OCI-M1 (cell line): ENCODE results near the gene PELI1.

Source experiments
- DNase-seq: peaks from one replicate; lab custom pipeline; 2025; lab: John Stamatoyannopoulos, UW

PELI1 gene, protein sequence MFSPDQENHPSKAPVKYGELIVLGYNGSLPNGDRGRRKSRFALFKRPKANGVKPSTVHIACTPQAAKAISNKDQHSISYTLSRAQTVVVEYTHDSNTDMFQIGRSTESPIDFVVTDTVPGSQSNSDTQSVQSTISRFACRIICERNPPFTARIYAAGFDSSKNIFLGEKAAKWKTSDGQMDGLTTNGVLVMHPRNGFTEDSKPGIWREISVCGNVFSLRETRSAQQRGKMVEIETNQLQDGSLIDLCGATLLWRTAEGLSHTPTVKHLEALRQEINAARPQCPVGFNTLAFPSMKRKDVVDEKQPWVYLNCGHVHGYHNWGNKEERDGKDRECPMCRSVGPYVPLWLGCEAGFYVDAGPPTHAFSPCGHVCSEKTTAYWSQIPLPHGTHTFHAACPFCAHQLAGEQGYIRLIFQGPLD

DNA sequence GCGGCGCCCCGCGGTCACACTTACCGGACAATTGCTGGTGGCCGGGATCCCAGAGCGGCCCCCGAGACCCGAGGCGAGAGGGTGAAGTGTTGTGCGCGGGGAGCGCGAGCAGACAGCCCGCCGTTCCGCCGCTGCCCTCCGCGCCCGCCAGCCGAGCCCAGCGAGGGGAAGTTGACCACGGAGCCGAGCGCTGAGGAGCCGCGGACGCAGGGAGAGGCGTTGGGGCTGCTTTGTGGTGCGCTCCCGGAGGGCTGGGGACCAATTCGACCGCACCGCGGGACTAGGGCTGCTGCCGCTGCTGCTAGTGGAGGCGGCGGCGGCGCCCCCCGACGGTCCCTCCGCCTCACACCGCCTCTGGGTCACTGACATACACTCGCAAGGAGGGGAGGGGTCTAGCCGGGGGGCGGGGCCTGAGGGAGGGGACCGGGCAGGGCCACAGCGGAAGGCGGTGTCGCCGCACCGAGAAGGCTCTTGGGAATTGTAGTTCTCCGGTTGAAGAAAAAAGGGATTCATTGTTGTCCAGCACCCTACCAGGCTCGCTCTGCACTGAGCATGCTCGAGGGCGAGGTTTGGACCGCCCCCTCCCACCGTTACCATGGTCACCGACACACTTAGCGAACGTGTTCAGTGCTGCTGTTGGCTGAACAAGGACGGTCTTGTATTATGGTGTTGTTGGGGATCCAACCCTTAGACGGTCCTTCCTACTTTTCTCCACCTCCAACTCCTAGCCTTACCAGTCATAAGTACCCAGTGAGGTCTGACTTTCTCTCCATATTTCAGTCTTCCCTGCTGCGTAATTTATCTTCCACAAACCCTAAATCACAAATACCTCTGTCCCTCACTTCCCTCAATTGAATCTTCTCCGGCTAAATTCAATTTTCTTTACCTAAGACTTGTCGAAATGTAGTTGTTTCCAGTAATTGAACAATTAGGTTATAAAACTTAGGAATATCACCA lies at the start of gene PELI1:
PELI1 (minus strand) TSS at position 364 of the 957 bp plus-strand sequence. CDS start 36,110 bp downstream, outside the sequence.
- peak; percentile 91 for DNase-seq

DNA sequence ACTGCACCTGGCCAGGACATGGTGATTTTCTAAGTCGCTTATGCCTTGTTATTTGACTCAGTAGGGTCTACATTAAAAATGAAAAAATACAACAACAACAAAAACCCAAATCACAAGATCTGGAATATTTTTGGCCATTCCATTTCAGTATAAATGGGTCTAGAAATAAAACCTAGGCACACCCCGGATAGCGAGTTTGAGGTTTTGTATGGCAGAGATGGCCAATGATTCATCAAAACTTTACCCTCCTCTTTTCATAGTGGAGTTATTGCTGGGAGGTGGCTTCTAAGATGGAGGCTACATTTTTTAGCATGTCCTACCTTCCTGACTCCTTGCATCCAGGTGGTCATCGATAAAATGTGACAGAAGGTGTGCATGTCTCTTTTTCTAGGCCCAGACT lies 49.3 kb upstream of the PELI1 start:
- no peak for DNase-seq

DNA sequence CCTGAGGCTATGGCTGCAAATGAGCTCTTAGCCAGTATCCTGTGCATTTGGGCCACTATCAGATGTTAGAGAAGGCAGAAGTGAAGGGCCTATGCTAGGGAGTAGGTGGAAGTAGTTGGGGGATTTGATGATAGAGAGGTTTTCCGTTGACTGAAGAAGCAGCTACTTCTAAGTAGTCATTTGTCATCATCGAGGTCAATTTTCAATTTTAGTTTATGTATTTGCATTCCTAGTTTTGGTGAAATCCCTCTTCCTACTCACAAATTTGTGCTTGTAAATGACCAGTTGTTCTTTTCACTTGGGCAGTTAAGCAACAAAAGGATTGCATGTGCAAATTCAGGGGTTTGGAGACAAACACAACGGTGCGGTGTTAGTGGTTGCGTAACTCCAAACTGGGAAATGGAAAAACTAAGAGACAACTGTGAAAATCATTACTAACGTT lies 48.5 kb upstream of the PELI1 start:
- DNase-seq, result no peak

DNA sequence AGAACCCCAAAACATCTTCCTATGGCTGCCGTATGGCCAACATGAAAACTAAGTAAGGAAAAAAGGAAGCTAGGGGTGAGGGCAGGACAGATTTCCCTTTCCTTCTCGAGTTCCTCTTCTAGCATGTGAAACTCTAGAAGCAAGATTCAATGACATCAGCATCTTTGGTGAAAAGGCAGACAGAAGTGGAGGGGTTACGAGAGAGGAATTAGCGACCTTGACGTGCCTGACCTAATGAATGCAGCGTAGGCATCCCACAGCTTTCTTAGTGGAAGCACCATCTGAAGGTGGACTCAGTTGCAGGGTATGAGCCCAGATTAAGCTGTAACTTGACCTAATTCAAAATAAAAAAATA lies 47.9 kb upstream of the PELI1 start:
- peak; percentile 43 for DNase-seq

DNA sequence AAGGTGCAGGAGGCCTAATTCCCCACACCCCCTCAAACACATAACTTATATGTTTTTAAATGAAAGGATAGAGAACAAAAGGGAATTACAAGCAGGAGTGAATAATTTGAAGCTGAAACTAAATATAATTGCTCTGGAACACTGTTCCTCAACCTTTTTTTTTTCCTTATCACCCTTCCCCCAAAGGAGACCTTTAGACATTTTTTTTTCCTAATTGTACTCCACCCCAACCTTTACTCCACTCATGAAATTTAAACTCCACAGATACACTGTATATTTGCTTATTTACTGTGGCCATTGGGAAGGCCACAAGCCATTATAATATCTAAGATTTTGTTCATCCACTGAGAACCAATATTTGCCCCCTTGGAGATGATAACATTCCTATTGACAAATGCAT lies 45.4 kb upstream of the PELI1 start:
- DNase-seq, result no peak

DNA sequence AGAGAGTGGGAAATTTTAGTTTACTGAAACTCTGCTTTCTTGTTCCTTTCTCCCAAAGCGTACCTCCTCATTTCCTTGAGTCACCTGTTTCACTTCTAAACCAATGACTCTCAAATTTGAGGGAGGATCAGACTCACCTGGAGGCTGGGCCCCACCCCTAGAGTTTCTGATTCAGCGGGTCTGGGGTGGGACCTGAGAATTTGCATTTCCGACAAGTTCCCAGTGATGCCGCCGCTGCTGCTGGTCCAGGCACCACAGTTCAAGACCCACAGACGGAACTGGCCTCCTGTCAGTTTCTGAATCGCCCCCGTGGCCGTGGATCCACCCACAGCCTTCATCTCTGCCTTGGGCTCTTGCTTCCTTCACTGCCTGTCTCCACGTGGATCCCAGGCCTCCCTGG lies 44.9 kb upstream of the PELI1 start:
- no peak for DNase-seq

DNA sequence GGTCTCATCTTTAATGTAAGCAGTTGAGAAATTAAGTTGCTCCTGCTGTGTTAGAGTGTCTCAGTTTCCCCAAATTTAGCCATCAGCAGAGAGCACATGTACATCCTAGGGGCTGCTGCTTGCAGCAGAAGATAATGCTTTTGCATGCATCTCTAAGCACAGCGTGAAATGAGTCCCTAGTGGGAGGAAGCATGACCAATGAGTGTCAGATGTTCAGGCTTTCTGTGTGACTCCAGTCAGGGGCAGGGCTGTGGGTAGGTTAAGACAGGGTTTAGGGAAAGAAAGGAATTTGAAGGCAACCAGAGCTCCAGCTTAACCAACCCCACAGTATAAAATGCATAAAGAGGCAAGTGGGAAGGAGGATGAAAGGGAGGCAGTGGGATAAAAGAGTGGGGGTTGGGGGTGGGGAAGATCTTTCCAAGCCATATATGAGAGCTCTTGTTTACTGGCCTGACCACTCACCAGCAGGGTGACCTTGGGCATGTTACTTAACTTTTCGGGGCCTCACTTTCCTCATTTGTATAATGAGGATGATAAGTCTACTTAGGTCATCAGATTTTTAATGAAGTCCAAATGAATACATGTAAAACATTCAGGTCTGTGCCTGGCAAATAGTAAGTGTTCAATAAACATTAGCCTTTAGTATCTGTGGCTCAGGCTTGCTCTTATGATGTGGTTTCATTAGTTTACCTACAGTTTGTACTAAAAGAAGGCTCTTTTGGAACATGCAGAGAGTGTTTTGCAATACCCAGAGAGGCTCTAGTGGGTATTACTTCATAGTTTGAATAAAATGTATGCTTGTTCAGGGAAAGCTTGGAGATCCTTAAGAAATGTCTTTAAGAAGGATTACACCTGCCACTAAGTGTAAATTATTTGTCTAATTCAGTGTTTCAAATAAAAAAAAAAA lies 42.7 kb upstream of the PELI1 start:
- no peak for DNase-seq

DNA sequence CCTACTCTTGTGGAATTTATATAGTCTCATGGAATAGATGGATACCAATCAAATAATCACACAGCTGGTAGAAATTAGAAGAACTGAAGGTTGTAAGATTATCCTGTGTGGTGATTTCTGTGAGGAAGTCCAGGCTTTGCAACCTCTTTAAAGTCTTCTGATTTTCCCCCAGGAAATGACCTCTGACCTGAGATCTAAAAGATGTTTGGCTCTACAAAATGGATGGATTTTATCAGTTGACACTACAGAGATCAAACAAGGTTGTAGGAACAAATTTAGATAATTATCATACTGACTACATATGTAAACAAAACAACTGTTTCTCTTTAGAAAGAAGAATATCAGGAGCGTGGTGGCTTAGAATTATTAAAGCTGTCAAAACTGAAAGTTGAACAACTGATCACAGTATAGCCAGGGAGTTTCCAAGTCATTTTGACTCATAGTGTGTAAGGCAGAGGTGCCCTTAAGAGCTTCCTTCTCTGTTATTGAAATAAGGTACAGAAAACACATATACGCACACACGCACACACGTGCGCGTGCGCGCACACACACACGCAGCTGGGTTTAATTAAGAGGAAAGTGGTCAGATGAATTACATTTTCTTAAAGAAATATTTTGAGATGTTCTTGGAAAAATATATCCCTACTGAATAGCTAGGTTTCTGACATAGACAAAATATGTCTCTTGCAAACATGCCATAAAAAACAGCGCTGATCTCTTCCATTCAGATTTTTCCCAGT lies 35.5 kb upstream of the PELI1 start:
- DNase-seq, result no peak

DNA sequence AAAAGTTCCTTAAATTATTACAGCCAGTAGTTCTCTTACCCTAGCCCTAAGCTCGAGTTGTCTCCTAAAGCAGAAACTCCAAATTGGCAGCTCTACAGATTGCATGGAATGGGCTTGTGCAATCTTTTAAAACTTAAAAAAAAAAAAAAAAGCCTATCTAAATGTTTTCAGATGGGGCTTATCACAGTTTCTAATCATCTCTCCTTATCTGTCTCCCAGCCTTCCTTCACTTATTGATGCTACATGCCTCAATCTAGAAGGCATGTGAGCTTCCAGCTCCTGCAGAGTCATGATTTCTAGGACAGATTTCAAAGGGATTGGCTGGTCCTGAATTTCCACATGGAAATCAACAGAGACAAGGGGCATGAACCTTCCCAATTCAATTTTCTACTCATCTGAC lies 33.1 kb upstream of the PELI1 start:
- no peak for DNase-seq

DNA sequence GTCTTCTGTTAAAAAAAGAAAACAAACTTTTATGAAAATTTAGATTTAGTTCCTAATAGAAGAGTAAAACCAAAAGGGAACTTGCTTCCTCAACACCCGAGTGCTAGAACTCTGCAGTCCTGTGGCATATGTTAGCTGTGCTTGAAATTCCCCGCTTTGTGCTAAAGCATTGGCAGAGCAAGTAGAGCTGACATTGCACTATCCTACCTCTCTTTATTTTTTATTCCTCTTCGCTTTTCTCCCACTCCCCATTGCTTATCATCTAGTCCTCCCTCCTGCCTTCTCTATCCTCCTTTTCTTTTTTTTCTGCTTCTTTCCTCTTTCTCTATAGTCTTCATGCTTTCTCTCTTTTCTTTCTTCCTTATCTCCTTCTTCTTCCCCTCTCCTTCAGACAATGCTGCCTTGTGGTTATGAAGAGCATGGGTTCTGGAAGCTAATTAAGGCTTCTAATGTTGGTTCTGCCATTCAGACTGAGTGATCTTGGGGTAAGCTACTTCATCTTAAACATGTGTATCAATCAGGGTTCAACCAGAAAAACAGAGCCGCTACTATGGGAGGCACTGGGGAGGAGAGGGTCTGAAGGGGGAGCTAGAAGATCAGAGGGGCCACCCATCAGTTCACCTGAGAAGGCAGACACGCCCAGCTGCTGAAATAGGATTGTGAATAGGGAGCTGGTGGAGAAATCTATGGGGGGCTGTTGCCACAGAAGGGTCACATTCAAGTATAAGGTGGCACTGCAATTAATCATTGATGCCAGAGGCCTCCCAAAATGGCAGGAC lies 31.4 kb upstream of the PELI1 start:
- DNase-seq, result no peak

DNA sequence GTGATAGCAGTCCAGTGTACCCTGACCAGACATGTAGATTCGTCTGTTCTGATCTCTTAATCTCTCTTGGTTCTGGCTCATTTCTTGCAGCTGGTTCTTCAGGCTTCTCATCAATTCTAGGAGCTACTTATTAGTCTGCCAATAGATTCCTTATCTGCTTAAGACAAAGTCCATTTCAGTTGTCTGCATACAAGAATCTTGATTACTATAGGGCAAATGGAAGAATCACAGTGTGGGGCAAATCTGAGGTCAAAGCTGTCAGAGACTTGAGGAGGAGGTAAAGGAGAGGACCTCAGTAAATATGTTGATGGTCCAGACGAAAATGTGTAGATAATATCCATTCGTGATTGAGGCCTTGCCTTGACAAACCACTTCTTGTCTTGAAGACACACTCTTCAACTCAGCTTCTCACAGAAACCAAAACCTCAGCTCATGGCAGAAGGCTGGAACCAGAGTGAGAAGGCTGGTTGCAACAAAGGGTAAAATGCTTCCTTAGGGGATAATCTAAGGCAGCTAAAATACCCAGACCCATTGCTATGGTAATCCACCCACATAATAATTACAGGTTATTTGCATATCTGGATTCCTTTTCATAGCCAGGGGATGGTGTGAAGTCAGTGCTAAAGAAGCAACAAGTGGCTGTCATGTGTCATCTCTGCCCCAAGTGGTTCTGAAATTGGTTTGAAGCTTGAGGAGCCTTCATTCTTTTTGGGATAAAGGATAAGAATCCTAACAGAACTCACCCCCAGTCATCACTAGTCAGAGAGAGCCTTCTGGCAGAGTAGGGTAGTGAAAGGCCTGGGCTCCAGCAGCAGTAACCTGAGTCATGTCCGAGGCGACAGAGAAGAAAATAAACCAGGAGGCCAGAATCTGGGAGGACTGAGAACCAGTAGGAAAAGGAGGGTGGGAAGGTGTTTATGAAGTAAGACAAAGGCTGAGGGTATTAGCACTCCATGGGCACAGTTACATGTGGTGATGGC lies 29.2 kb upstream of the PELI1 start:
- DNase-seq, result no peak

DNA sequence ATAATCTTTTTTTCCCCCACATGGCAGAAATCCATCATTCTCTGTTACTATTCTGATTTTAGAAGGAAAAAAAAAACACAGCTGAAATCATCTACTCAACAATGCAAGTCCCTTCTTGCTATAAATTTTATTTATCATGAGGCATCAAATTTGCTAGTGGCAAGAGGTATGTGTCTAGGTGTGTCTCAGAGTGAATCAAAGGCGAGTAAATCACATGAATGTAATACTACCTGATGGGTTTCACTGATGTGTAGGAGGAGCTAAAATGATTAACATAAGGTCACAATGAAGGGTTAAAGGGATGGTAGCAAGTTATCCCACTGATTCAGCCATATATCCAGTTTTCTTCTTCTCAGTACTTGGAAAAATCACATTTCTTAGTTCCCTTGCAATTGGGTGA lies 24.5 kb upstream of the PELI1 start:
- DNase-seq, result no peak

DNA sequence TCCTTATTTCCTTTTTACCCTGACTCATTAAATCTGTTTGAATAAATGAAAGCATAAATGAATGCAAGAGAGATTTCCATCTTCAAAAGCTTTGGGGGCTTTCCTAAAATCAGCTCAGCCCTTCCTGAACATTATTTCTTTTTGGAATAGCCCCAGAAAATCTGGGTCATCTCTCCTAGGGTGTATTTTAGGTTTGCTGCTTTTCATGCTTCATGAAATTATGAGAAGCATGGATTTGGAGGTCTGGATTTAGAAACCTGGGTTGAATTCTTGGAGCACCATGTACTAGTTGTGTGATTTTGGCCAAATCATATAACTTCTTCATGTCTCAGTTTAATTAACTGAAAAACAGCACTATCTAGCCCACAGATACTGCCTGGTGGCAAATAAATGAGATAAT lies 24.0 kb upstream of the PELI1 start:
- no peak for DNase-seq

DNA sequence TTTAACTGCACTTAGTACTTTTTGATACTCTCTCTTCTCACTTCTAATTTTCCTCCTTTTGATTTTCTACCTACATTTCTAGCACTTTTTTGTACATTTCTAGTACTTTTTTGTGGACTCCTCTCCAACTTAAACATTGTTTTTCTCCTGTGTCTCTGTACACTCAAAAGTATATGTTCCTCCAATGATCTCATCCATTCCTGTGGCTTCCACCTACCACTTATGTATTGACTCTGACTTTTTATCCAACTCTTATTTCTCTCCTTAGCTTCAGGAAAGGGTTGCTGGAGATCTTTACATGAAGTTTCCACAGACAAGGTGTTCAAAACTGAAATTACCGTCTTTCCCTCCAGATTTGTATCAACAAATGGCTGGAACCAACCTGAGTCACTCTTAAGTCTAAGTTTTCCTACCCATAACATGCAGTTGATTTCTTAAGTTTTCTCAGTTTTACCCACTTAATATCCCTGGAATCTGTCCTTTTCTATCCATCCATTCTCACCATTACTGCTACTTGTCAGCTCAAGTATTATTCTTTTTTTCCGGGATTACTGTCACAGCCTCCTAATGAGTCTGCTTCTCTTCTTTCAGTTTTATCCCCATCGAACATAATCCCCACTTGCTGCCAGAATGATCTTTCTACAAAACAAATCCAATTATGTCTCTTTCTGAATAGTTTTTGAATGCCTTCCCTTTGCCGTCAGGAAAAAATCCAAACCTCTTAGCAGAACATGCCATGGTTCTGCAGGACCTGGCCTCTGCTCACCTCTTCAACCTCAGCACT lies 22.6 kb upstream of the PELI1 start:
- DNase-seq, result no peak

DNA sequence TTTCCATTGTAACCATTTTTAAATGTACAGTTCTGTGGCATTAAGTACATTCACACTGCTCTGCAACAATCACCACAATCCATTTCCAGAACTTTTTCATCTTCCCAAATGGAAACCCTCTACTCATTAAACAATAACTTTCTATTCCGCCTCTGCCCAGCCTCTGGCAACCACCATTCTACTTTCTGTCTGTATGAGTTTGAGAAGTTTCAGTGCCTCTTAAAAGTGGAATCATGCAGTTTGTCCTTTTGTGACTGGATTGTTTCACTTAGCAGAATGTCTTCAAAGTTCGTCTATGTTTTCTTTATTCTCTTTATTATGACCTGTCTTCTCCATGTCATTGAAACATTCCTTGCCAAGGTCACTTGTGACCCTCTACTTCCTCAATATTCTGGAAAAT lies 22.0 kb upstream of the PELI1 start:
- DNase-seq, result no peak

DNA sequence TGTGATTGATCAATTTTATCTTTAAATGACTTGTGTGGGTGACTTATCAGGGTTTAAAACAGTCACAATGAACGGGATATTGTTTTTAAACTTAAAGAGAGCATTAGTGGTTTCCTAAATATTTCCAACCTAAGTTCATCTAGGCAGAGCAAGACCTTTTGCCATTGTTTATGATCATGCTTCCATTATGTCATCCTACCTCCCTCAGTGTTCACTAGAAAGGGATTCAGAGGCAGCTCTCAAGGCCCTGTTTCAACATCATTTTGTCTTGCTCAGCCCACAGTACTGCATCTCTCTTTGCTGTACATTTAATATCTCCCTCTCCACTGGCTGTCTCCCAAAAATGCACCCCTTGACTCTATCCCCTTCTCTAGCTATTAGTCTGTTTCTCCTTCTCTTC lies 21.5 kb upstream of the PELI1 start:
- no peak for DNase-seq

DNA sequence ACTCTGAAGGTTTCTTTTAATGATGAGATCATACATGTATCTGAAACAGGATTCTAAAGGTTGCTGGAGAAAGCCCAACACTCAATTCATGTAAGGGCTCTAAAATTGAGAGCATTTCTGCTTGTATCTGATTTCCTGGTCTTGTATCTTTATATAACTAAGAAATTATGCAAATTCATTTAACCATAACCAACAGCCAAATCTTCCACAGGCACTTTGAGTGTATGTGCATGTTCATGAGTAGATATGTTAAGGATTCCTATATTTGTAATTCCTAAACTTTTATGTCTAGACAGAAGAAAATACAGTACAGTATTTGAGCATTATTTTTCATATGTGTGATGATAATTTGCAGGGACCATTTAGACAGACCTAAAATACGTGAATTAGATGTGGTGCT lies 20.4 kb upstream of the PELI1 start:
- no peak for DNase-seq

DNA sequence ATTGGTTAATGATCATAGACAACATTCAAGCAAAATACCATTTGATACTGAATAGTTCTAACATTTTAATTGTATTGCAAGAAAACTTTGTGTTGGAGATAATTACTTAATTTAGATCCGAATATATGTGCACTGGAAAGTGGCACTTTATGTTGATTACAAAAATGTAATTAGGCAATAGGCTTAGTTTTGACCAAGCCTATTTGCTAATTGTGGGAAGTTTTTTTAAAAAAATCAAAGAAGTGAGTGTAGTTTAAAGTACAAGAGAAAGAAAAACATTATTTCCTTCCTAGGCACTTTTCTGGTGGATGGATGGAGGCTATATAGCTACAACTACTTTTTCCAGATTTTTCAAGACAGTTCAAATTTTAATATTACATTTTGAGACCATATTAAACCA lies 18.3 kb upstream of the PELI1 start:
- no peak for DNase-seq

DNA sequence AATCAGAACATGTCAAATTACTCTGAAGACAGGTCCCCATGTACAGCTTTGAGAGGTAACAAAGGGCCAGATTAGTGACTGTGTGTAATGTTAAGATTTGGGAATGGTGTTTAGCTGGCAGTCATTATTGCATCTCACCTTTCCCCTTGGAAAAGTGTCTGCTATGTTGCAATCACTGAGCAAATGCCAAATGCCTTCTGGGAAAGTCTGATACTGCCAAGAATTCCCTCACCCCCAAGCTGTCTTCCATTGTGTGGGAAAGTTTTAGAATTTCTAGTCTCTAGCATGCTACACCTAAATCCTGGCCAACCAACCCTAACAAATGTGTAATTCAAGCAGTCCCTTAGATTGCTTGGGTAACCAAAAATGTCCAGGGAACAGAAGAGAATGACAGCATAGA lies 13.6 kb upstream of the PELI1 start:
- no peak for DNase-seq
